GM18868 (cell line): Measurements from ENCODE around the gene WAS.
A peak's percentile ranks its signal among the peaks of the same experiment; 100 is the strongest.
"Not testable (repeated sequence)": the region's sequence is repeated elsewhere in the genome, so short reads cannot be mapped to it uniquely, and the experiment has no call there.

Experiments used
- ATAC-seq: cut with Tn5 transposase; IDR thresholded peaks from one replicate; pipeline ENCODE4 v1.9.1; 2021; ENCODE audit warnings: mild to moderate bottlenecking, moderate library complexity; ENCODE audit not compliant: unreplicated experiment

WAS gene

DNA sequence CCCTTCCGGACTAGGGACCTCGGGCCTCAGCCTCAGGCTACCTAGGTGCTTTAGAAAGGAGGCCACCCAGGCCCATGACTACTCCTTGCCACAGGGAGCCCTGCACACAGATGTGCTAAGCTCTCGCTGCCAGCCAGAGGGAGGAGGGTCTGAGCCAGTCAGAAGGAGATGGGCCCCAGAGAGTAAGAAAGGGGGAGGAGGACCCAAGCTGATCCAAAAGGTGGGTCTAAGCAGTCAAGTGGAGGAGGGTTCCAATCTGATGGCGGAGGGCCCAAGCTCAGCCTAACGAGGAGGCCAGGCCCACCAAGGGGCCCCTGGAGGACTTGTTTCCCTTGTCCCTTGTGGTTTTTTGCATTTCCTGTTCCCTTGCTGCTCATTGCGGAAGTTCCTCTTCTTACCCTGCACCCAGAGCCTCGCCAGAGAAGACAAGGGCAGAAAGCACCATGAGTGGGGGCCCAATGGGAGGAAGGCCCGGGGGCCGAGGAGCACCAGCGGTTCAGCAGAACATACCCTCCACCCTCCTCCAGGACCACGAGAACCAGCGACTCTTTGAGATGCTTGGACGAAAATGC lies at the start of gene WAS:
Gene WAS, plus strand, starts transcription at position 389 of the 572 bp plus-strand sequence. Its CDS starts 55 bp downstream, at position 444.
- ATAC-seq = peak; percentile 93

- ATAC-seq = no peak
Measured at GRCh38 chrX:48636301-48636700, 47.3 kb upstream of the WAS start.

GRCh38 chrX:48636776-48637175 lies 46.8 kb upstream of the WAS start:
- no peak for ATAC-seq

DNA sequence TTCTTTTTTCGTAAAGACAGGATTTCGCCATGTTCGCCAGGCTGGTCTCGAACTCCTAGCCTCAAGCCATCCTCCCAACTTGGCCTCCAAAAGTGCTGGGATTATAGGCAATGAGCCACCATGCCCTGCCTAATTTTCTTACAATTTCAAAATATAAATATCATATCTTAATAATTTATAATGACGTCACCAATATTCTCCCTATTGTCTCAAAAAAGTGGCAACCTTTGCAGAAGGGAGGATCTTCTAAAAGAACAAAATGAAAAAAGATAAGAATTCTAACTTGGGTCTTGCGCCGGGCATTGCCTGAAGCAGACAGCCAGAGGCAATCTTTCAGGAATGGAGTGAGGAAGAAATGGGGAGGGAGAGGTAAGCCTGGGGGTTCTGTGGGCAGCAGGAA lies 37.9 kb upstream of the WAS start:
- no peak for ATAC-seq

DNA sequence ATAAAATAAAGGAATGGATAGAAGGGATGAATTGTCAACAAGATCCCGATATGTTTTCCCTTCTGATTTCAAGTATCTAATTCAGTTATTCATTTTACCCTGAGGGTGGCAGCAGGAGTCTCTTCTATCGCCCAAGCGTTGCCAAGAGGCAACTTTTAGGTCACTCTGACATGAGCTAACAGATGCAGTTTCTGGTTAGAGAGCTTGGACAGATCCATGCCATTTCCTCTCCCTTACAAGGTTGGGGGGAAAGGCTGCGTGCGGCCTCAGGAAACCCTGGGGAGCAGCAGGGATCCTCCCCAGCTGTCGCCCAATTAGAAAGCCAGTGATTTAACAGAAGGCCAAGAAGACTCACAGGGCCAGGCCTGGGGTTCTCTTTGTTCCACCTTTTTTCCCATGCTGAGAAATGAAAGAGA lies 35.3 kb upstream of the WAS start:
- no peak for ATAC-seq

DNA sequence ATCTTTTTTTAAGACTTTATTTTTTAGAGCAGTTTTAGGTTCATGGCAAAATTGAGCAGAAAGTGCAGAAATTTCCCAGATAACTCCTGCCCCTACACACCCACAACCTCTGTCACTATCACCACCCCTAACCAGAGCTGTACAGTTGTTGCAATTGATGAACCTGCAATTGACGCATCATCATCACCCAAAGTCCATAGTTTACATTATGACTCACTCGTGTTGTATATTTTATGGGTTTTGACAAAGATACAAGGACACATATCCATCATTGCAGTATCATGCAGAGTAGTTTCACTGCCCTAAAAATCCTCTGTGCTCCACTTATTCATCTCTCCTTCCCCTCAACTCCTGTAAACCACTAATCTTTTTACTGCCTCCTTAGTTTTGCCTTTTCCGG lies 34.5 kb upstream of the WAS start:
- ATAC-seq = no peak

- ATAC-seq = not testable (repeated sequence)
Measured at GRCh38 chrX:48652055-48652579, 31.5 kb upstream of the WAS start.

DNA sequence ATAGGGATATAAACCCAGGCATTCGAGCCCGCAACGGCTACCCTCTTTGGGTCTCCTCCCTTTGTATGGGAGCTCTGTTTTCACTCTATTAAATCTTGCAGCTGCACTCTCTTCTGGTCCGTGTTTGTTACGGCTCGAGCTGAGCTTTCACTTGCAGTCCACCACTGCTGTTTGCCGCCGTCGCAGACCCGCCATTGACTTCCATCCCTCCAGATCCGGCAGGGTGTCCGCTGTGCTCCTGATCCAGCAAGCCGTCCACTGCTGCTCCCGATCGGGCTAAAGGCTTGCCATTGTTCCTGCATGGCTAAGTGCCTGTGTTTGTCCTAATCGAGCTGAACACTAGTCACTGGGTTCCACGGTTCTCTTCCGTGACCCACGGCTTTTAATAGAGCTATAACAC lies 28.9 kb upstream of the WAS start:
- not testable (repeated sequence) for ATAC-seq

- ATAC-seq = not testable (repeated sequence)
Measured at GRCh38 chrX:48659686-48660085, 23.9 kb upstream of the WAS start.

GRCh38 chrX:48663241-48663640 lies 20.4 kb upstream of the WAS start:
- ATAC-seq = no peak

DNA sequence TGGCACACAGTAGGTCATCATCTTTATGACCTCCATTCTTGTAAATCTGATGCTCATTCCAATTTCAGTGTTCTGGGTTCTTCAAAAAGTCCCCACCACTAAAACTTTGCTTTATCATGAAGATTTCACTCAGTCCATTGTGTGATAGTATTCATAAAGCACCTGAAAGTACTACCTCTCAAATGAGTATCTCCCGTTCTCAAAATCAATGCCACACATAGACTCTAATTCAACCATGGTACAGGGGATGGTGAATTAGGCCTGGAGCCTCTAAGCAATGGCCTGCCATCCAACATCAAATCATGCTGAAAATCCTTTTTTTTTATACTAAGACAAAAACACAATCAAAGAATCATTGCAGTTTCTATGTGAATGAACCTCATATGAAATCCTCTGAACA lies 19.4 kb upstream of the WAS start:
- ATAC-seq = no peak

DNA sequence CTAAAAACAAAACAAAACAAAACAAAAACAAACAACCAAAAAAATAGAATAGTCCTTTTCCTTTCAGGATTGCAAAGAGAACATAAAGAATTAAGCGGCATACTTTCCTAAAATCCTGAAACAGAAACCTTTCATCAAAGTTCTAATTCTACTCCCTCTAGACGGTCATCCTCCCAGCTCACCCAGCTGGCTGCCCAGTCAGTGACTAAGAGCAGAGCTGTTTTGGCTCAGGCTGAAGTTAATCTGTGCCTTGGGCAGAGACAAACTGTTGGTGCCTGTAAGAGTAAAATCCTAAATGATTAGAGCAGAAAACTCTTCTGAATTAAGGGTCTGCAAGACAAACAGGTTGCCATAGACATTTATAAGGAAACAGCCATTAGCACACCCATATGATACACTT lies 17.6 kb upstream of the WAS start:
- ATAC-seq = no peak

GRCh38 chrX:48666649-48667048 lies 16.9 kb upstream of the WAS start:
- no peak for ATAC-seq

DNA sequence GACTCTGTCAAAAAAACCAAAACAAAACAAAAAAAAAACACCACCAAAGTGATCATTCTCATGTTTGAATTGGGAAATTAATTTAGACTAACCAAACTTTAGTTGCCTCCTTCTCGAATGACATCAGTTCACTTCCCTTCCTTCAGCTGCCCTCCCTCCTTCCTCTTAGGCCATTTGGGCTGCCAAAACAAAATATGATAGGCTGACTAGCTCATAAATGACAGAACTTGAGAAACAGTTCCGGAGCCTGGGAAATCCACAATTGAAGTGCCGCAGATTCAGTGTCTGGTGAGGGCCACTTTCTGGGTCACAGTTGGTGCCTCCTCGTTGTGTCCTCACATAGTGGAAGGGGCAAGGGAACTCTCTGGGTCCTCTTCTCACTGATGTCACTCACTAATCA lies 16.1 kb upstream of the WAS start:
- ATAC-seq = no peak

DNA sequence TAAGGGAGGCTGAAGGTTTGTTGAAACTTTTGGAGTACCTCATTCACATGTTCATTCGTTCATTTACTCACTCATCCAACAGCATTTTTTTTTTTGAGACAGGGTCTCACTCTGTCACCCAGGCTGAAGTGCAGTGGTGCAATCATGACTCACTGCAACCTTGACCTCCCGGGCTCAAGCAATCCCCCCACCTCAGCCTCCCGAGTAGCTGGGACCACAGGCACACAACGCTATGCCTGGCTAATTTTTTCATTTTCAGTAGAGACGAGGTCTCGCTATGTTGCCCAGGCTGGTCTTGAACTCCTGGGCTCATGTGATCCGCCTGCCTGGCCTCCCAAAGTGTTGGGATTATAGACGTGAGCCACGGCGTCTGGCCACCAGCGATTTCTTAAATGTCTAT lies 15.4 kb upstream of the WAS start:
- ATAC-seq = not testable (repeated sequence)

GRCh38 chrX:48676106-48676892 lies 7.3 kb upstream of the WAS start:
- peak; percentile 90 for ATAC-seq

DNA sequence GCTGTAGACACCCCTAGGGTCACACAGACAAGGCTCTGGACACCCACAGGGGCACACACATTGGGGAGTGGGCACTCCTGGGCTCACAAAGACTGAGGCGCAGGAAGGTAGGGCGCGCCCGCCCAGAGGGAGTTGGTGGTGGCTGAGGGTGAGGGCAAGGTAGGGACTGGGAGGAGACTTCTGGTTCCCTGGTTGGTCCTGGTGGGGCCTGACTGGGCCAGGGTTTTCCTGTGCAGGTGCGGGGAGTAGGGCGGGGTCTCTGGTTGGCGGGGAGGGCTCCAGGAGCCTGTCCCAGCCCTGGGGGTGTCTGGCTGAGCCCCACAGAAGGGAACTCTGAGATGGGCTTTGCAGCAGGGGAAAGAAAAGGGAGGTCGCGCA lies 6.7 kb upstream of the WAS start:
- ATAC-seq = peak; percentile 9

DNA sequence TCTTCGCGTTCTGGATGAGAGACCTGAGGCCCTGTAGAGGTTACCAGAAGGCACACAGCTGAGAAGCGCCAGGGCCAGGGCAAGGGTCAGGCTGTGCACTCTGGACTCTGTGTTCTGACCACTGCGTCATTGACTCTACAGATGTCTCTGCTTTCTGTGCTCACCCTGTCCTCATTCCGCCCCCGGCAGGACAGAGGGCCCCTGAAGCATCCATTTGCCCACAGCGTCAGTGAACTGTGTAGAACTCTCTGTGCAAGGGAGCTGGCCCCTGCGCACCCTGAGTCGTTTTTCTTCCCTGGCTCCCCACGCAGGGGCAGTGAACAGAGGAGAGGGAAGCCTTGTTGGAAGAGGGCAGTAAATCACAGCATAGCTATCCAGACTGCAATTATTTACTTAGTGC lies 6.1 kb upstream of the WAS start:
- no peak for ATAC-seq

GRCh38 chrX:48680467-48680866 lies 3.1 kb upstream of the WAS start:
- ATAC-seq = not testable (repeated sequence)

DNA sequence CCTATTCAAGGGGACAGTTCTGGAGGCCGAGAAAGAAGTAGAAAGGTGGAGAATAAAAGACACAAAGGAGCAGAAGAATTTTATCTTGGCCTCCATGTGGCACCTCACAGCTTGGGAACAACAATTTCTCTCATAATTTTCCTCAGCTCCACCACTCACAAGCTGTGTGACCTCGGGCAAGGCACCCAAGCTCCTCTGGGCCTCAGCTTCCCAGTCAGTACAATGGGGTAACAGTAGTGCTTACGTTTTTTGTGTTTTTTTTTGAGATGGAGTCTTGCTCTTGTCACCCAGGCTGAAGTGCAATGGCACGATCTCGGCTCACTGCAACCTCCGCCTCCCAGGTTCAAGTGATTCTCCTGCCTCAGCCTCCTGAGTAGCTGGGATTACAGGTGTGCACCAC lies 2.7 kb upstream of the WAS start:
- not testable (repeated sequence) for ATAC-seq

DNA sequence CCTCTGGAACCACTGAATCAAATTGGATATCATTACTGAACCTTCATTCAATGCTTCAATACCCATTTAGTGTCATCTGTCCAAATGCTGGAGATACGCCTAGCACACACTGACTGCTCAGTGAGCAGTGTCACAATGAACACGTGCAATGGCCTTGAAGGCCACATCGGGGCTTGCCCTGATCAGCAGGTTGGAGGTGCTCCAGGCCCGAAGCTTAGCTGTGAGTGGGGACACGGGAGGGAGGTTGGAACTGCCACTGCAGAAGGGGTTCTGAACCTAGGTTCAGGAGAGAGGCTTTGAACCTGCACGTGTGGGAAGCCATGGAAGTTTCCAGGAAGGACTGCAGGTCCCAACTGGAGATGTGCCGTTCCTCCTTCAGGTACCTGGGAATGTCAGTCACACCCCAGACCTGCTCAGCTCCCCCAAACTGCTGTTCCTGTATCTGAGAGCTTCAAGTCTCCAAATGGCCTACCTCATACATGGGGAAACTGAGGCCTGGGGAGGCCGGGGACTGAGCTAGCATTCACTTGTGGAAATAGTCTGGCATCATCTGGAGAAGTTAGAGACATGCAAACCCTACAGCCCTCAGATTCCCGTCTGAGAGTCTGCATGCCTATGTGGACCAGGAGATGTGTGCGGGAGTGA lies 1.9 kb upstream of the WAS start:
- no peak for ATAC-seq

DNA sequence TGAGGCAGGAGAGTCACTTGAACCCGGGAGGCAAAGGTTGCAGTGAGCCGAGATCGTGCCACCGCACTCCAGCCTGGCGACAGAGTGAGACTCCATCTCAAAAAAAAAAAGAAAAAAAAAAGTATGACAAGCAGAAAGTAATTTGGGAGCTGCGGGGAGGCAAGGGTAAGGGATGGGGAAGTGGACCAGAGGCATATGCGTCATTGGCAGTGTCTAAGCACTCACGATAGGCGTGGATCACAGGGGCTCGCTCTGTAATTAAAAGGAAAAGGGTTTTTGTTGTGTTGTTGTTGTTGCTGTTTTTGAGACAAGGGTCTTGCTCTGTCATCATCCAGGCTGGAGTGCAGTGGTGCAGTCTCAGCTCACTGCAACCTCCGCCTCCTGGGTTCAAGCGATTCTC lies 804 bp upstream of the WAS start:
- not testable (repeated sequence) for ATAC-seq
